WTC11 (cell line): Measurements from ENCODE around the gene TMUB2.

ENCODE experiments used
- AFF4 ChIP-seq: sonication (generic); formaldehyde crosslinking; IDR thresholded peaks from 2 replicates; pipeline ENCODE4 v1.8.1; 2023; ENCODE audit warnings: mild to moderate bottlenecking, missing genetic modification reagents, borderline replicate concordance
- CTCF ChIP-seq: fragments of 200-600 bp; IDR thresholded peaks from 2 replicates; pipeline ENCODE4 v1.8.0; 2022; ENCODE audit warnings: antibody characterized with exemption
- FOXJ3 ChIP-seq: sonication (generic); formaldehyde crosslinking; IDR thresholded peaks from 2 replicates; pipeline ENCODE4 v1.9.0; 2021; ENCODE audit warnings: missing genetic modification reagents, mild to moderate bottlenecking, borderline replicate concordance
- HMGXB4 ChIP-seq: sonication (generic); formaldehyde crosslinking; IDR thresholded peaks from 2 replicates; pipeline ENCODE4 v1.8.1; 2023; ENCODE audit warnings: mild to moderate bottlenecking, moderate library complexity, missing genetic modification reagents
- MXD4 ChIP-seq: fragments of 250-450 bp; sonication (Bioruptor Pico); IDR thresholded peaks from 2 replicates; pipeline ENCODE4 v1.8.0; 2021; ENCODE audit warnings: mild to moderate bottlenecking, moderate library complexity, borderline replicate concordance
- NFYB ChIP-seq: sonication (generic); formaldehyde crosslinking; conservative IDR thresholded peaks from 2 replicates; pipeline ENCODE4 v1.8.0; 2022; ENCODE audit warnings: low read depth, missing genetic modification reagents
- TP53 ChIP-seq: sonication (generic); formaldehyde crosslinking; IDR thresholded peaks from 2 replicates; pipeline ENCODE4 v1.8.1; 2023; ENCODE audit warnings: mild to moderate bottlenecking, missing genetic modification reagents

GRCh38 chr17:44167181-44167861, 19.5 kb upstream of the TMUB2 start:
- TF ChIP-seq TP53 = no peak
- TF ChIP-seq CTCF = no peak
- no peak for TF ChIP-seq AFF4 (CRISPR knock-in tag)
- no peak for TF ChIP-seq HMGXB4 (CRISPR knock-in tag)
- TF ChIP-seq FOXJ3 (CRISPR knock-in tag) = no peak
- TF ChIP-seq NFYB (CRISPR knock-in tag) = no peak
- TF ChIP-seq MXD4 = no peak
